Measurements from ENCODE around the gene APOD.

- no peak for TF ChIP-seq POLR2AphosphoS5 (IDR thresholded peaks at IDR 0.05; ENCODE audit: low read depth, low read length)
- TF ChIP-seq, protein P1, sequence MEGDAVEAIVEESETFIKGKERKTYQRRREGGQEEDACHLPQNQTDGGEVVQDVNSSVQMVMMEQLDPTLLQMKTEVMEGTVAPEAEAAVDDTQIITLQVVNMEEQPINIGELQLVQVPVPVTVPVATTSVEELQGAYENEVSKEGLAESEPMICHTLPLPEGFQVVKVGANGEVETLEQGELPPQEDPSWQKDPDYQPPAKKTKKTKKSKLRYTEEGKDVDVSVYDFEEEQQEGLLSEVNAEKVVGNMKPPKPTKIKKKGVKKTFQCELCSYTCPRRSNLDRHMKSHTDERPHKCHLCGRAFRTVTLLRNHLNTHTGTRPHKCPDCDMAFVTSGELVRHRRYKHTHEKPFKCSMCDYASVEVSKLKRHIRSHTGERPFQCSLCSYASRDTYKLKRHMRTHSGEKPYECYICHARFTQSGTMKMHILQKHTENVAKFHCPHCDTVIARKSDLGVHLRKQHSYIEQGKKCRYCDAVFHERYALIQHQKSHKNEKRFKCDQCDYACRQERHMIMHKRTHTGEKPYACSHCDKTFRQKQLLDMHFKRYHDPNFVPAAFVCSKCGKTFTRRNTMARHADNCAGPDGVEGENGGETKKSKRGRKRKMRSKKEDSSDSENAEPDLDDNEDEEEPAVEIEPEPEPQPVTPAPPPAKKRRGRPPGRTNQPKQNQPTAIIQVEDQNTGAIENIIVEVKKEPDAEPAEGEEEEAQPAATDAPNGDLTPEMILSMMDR (IDR thresholded peaks at IDR 0.05), result no peak
- TF ChIP-seq TCF7L2 (IDR thresholded peaks at IDR 0.05; ENCODE audit: low read depth, low read length), result no peak
- TF ChIP-seq SIN3A (IDR thresholded peaks at IDR 0.05; ENCODE audit: borderline replicate concordance, insufficient read depth, low read depth, low read length), result no peak
- no peak for TF ChIP-seq REST (IDR thresholded peaks at IDR 0.05; ENCODE audit: insufficient read depth in 1 of 2, low read depth in 2 of 2, low read length in 1 of 2)
Measured at GRCh38 chr3:195554458-195554857, 29.3 kb downstream of the APOD start.

Data from Panc1 (cell line).